GM12878 (cell line): ENCODE results near the gene CLEC16A.

ENCODE experiments used
- CBFB ChIP-seq: IDR thresholded peaks from 2 replicates; pipeline ENCODE4 v1.6.1; 2016; ENCODE audit warnings: antibody characterized with exemption, low read depth
- FOS ChIP-seq: IDR thresholded peaks from 3 replicates; pipeline ENCODE4 v1.6.1; 2011; ENCODE audit warnings: borderline replicate concordance; ENCODE audit not compliant: insufficient read length; ENCODE audit errors: extremely low read depth
- SMARCA5 ChIP-seq: fragments of 450-650 bp; IDR thresholded peaks from 2 replicates; pipeline ENCODE4 v1.6.1; 2017; ENCODE audit warnings: mild to moderate bottlenecking

DNA sequence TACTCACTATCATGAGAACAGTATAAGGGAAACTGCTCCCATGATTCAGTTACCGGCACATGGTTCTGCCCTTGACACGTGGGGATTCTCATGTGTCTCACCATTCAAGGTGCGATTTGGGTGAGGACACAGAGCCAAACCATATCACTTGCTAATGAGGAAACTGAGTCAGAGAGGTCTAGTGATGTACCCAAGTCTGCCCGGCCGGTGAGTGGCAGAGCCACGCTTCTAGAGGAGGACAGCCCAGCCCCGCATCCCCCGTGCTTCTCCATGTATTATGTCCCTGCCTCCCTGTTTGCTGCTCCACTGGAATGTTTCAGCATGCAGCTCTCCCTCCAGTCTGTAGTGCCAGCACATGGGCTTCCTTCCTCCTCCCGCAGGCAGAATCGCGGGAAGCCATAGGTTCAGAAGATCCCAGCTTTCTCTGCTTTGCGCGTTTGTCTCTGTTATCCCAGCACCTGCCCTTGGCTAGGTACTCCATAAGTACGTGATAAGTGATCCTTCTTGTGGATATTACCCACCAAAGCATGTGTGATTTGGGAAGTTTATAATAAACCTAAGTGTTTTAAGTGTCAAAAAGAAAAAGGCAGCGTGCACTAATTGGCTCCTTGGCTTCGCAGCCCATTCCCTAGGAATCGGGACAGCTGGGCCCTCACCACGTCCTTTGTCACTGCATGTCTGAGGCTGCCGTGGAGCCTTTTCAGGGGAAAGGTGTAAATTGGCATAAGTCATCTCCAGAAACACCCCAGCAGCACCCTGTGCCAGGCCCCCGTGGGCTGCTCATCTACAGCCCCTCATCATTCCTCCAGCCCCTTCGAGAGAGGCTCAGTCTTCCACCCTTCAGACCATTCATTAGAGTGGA lies 103.8 kb downstream of the CLEC16A start:
- TF ChIP-seq SMARCA5 = no peak
- TF ChIP-seq CBFB = no peak
- TF ChIP-seq FOS = no peak
